Kidney epithelial cell (primary cell): ENCODE results near the gene KRT73. TPM values are rescaled to one million over a fixed set of nuclear protein-coding genes. Genes with fewer than 3 reads are reported as not detected.

Experiments used
- DNase-seq: peaks from one replicate; pipeline ENCODE4 v3.0.0-alpha.2; 2010; ENCODE audit warnings: low read depth
- H3K27me3 ChIP-seq: 2 replicates; pipeline ENCODE4 v1.6.0; 2011; ENCODE audit warnings: low read length; ENCODE audit not compliant: control insufficient read depth, insufficient read depth
- H3K36me3 ChIP-seq: 2 replicates; pipeline ENCODE4 v1.5.1; 2011; ENCODE audit warnings: low read length; ENCODE audit not compliant: control insufficient read depth, insufficient read depth
- H3K4me3 ChIP-seq: 2 replicates; pipeline ENCODE4 v1.5.1; 2011; ENCODE audit warnings: low read depth, mild to moderate bottlenecking, control low read depth, low read length
- total RNA-seq: library from RNA; depleted of rRNA; stranded (reverse); fragments of >200 nt; gene quantifications from 2 replicates; pipeline ENCODE4 v1.2.3, GENCODE V29; 2015
- TF ChIP-seq, protein P1 (sequence below): IDR thresholded peaks from 2 replicates; pipeline ENCODE4 v1.5.1; 2011; ENCODE audit warnings: mild to moderate bottlenecking, moderate library complexity, low read length, control low read depth, inconsistent platforms; ENCODE audit not compliant: insufficient read depth, poor library complexity, severe bottlenecking

The KRT73 gene
- total RNA-seq, 1 donor from 2014 or later: not detected

DNA sequence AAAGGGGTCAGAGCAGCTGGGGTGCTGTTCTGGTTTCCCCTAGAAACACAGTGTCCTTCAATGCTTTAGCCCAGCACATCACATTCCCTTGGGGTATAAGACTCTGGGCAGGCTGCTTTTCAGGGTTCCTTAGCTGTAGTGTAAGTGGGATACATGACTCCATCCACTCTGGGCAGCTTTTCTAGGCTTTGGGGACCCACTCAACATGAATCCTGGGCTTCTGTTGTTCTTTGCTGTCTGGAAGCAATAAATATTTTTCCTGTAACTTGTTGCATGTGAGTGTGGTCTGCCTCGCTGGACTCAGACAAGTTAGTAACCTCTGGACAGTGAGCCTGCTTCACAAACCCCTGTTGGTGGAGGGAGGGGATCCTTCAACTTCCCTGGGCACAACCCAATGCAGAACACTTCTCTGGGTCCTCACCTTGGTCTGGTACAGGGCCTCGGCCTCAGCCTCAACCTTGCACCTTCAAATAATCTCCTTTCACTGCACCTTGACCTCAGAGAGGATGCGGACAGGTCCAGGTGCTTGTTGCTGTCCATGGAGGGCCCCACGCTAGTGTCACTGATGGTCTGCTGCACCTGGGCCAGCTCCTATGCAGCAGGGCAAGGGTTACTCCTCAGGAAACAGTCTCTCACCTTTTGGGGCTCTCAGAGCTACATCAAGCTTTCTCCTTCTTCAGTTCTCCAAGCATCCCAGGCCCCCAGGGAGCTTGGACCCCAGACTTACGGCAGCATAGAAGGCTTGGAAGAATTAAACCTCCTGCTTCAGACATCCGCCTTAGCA lies 13.5 kb upstream of the KRT73 start:
- DNase-seq: no peak
- TF ChIP-seq, protein P1, sequence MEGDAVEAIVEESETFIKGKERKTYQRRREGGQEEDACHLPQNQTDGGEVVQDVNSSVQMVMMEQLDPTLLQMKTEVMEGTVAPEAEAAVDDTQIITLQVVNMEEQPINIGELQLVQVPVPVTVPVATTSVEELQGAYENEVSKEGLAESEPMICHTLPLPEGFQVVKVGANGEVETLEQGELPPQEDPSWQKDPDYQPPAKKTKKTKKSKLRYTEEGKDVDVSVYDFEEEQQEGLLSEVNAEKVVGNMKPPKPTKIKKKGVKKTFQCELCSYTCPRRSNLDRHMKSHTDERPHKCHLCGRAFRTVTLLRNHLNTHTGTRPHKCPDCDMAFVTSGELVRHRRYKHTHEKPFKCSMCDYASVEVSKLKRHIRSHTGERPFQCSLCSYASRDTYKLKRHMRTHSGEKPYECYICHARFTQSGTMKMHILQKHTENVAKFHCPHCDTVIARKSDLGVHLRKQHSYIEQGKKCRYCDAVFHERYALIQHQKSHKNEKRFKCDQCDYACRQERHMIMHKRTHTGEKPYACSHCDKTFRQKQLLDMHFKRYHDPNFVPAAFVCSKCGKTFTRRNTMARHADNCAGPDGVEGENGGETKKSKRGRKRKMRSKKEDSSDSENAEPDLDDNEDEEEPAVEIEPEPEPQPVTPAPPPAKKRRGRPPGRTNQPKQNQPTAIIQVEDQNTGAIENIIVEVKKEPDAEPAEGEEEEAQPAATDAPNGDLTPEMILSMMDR: no peak
- H3K4me3 ChIP-seq: no peak overlapping the region
- no peaks in the 10 kb centered on the region for H3K27me3 ChIP-seq
- H3K36me3 ChIP-seq: no peaks in the 10 kb centered on the region

DNA sequence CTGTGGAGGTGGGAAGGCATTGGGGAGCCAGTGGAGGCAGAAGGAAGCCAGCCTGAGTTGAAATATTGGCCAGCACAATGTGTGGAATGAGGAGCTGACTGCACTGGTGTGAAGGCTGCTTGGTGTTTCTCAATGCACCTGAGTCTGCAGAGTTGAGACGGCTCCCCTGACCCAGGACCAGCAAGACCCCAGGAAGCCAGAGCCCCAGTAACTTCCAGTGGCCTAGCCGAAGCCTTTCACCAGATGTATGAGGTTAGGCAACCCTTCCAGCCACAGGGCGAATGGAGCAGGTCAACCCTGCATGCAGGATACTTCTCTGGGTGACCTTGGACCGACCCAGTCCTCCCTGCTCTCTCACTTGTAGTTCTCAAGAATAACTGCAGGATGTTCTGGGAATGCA lies 12.9 kb upstream of the KRT73 start:
- no peak for DNase-seq
- Histone ChIP-seq H3K36me3 (no peaks in the 10 kb centered on the region), H3K27me3 (peaks cover 3% of the 10 kb centered on the region), H3K4me3 (no peak overlapping the region)
- TF ChIP-seq, protein P1: no peak

DNA sequence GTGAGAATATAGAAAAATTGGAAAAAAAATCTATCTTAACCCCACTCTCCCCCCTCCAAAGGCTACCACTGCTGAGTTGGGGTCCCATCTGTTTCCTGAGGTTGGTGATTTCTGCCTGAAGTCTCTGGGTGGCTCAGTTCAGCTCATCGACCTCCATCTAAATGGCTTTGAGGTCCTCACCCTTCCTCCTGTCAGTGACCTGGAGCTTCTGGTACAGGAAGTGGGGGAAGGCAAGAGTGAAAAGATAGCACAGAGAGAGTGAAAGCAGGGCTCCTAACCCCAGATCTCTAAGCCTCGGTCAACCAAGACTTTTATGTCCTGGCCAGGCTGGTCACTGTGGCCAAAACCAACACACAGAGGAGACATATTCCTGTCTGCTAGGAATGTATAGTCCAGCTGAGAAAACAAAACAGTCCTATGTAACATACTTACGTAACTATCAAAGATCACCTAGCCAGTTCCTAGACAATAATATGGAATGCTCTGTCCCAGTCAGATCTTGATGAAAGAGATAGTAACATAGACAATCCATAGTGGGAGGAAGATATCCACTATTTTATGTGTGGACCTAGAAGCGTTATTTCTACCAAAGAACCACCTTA lies 12.3 kb upstream of the KRT73 start:
- Histone ChIP-seq H3K4me3 (no peak overlapping the region), H3K36me3 (no peaks in the 10 kb centered on the region), H3K27me3 (peaks cover 3% of the 10 kb centered on the region)
- TF ChIP-seq, protein P1: no peak
- no peak for DNase-seq

DNA sequence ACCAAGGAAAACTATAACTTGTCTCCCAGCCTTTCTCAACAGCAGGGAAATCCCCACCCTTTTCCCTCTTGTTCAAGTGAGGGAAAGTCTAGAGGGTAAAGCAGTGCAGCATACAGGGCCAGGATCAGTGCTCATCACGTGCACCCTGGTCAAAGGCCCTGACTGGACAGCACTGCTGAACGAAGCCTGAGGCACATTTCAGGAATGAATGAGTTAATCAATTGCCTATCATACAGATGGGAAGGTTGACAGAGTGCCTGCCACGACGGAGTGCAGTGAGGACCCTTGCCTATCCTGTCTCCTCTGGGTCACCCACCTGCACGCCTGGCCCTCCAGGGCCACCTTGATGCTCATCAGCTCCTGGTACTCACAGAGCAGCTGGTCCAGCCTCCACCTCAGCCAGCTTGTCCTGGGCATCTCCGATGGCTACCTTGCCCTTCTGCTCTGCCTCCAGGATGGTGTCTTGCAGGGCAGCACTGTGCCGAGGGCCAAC lies 11.7 kb upstream of the KRT73 start:
- no peaks in the 10 kb centered on the region for H3K36me3 ChIP-seq
- TF ChIP-seq, protein P1: no peak
- H3K4me3 ChIP-seq: no peak overlapping the region
- DNase-seq: no peak
- H3K27me3 ChIP-seq: peaks cover 3% of the 10 kb centered on the region

DNA sequence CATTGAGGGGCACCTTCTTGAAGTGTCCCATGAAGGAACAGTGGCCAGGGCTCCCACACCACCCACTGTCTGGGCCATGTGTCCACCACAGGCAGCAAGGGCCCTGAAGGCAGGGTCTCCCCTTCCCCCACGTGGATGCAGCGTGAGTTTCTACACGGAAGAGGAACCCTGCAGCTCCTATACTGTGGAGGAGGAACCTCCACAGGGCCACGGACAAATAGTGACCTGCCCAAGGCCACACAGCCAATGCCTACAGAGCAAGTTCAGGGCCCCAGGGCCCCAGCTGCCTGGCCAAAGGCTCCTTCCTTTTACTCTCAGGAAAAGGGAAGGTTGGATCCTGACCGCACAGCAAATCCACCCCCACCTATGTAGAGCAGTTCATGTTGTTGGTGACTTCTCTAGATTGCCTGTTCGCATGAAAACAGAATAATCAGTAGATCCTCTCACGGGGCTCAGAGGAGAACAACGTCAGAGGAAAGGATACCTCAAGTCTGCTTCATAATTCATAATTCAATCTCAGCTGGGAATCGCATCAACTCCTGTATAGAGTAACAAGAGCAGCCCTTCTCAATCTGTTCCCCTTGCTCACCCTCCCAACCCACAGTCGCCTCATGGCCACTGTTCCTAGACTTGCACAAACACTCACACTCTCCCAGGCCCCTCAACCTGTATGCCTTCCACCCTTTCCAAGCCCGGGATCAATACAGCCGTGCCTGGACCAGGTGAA lies 11.1 kb upstream of the KRT73 start:
- H3K27me3 ChIP-seq: peaks cover 3% of the 10 kb centered on the region
- DNase-seq: no peak
- TF ChIP-seq, protein P1: no peak
- H3K4me3 ChIP-seq: no peak overlapping the region
- no peaks in the 10 kb centered on the region for H3K36me3 ChIP-seq
